Lower leg skin (tissue), 3 donors: ENCODE measurements around the gene FAM117B.

ENCODE experiments used
- POLR2A ChIP-seq, 2 donors: fragments of 450-650 bp; IDR thresholded peaks; one replicate each; pipeline ENCODE4 v1.6.1; 2016 to 2017; ENCODE audit warnings: antibody characterized with exemption in 2 of 2, mild to moderate bottlenecking in 1 of 2, moderate library complexity in 1 of 2
- TF ChIP-seq, protein P1 (sequence below), 3 donors: fragments of 450-650 bp; IDR thresholded peaks; one replicate each; pipeline ENCODE4 v1.5.1; 2016; ENCODE audit warnings: antibody characterized with exemption in 3 of 3, mild to moderate bottlenecking in 3 of 3, moderate library complexity in 2 of 3

- TF ChIP-seq, protein P1, sequence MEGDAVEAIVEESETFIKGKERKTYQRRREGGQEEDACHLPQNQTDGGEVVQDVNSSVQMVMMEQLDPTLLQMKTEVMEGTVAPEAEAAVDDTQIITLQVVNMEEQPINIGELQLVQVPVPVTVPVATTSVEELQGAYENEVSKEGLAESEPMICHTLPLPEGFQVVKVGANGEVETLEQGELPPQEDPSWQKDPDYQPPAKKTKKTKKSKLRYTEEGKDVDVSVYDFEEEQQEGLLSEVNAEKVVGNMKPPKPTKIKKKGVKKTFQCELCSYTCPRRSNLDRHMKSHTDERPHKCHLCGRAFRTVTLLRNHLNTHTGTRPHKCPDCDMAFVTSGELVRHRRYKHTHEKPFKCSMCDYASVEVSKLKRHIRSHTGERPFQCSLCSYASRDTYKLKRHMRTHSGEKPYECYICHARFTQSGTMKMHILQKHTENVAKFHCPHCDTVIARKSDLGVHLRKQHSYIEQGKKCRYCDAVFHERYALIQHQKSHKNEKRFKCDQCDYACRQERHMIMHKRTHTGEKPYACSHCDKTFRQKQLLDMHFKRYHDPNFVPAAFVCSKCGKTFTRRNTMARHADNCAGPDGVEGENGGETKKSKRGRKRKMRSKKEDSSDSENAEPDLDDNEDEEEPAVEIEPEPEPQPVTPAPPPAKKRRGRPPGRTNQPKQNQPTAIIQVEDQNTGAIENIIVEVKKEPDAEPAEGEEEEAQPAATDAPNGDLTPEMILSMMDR (IDR thresholded peaks at IDR 0.05): no peak
- no peak for TF ChIP-seq POLR2A (IDR thresholded peaks at IDR 0.05)
Measured at GRCh38 chr2:202817771-202818170, 183.0 kb downstream of the FAM117B start.
